Endodermal cell (in vitro differentiated cells): ENCODE results near the gene PADI6. TPM values are rescaled to one million over a fixed set of nuclear protein-coding genes. Genes with fewer than 3 reads are reported as not detected.

Experiments used
- DNase-seq: peaks from one replicate; pipeline ENCODE4 v3.0.0-alpha.2; 2017
- H3K27ac ChIP-seq: 2 replicates; pipeline ENCODE4 v1.5.1; 2013; ENCODE audit warnings: mild to moderate bottlenecking, low read depth, low read length, moderate library complexity
- H3K27me3 ChIP-seq: 2 replicates; pipeline ENCODE4 v1.6.1; 2013; ENCODE audit warnings: mild to moderate bottlenecking, low read length, moderate library complexity; ENCODE audit not compliant: insufficient read depth, control insufficient read depth, poor library complexity, severe bottlenecking
- H3K36me3 ChIP-seq: 2 replicates; pipeline ENCODE4 v1.7.0; 2013; ENCODE audit warnings: mild to moderate bottlenecking, low read length, moderate library complexity; ENCODE audit not compliant: control insufficient read depth, insufficient read depth
- H3K4me1 ChIP-seq: one replicate; pipeline ENCODE4 v1.7.0; 2013; ENCODE audit warnings: low read length; ENCODE audit not compliant: control insufficient read depth, insufficient read depth
- H3K4me3 ChIP-seq: 2 replicates; pipeline ENCODE4 v1.5.1; 2013; ENCODE audit warnings: mild to moderate bottlenecking, low read length, moderate library complexity
- H3K9ac ChIP-seq: 2 replicates; pipeline ENCODE4 v1.6.1; 2013; ENCODE audit warnings: mild to moderate bottlenecking, low read length, moderate library complexity; ENCODE audit not compliant: poor library complexity, severe bottlenecking; ENCODE audit errors: extremely low read depth
- H3K9me3 ChIP-seq: 2 replicates; pipeline ENCODE4 v1.6.1; 2013; ENCODE audit warnings: mild to moderate bottlenecking, low read length, moderate library complexity; ENCODE audit not compliant: control insufficient read depth
- H3K27ac Mint-ChIP-seq: 2 replicates; pipeline ENCODE4 v1.8.0; 2020; ENCODE audit warnings: mixed read lengths
- H3K27me3 Mint-ChIP-seq: 2 replicates; pipeline ENCODE4 v1.8.0; 2021; ENCODE audit warnings: mild to moderate bottlenecking, mixed read lengths; ENCODE audit not compliant: insufficient read depth
- H3K36me3 Mint-ChIP-seq: 2 replicates; pipeline ENCODE4 v1.8.0; 2020; ENCODE audit warnings: low read depth, mixed read lengths
- H3K4me1 Mint-ChIP-seq: 2 replicates; pipeline ENCODE4 v1.8.0; 2020; ENCODE audit warnings: mixed read lengths
- H3K4me3 Mint-ChIP-seq: 2 replicates; pipeline ENCODE4 v1.8.0; 2020; ENCODE audit warnings: mild to moderate bottlenecking, moderate library complexity, mixed read lengths
- H3K9me3 Mint-ChIP-seq: 2 replicates; pipeline ENCODE4 v1.8.0; 2020; ENCODE audit warnings: mild to moderate bottlenecking, mixed read lengths
- CTCF ChIP-seq: fragments of 200-600 bp; sonication (generic); conservative IDR thresholded peaks from 2 replicates; pipeline ENCODE4 v1.5.0; 2021; ENCODE audit warnings: antibody characterized with exemption, mild to moderate bottlenecking
- WGBS, 2 experiments: methylation state at CpG; one replicate each; pipeline versions ENCODE4 v1.1.5 to v1.1.7; 2013; ENCODE audit warnings: missing lambda C conversion rate in 2 of 2, mixed read lengths in 1 of 2; ENCODE audit not compliant: insufficient coverage in 1 of 2, insufficient read length in 1 of 2; 5-methylcytosine and 5-hydroxymethylcytosine counted together
- total RNA-seq, 2 donors: library from RNA; stranded (reverse); fragmentation: NEBNext Ultra II Directional in 1 of 2; extraction: Animal tissue kit (Norgen Biotek cat#: 25700) in 1 of 2; gene quantifications; 2 replicates in 1 of 2; 3 replicates in 1 of 2; pipeline ENCODE4 v1.2.1, GENCODE V29; 2021

Gene PADI6
- total RNA-seq, 2 donors from 2014 or later, result not detected

GRCh38 chr1:17361687-17362086 lies 10.3 kb upstream of the PADI6 start:
- Mint-ChIP-seq H3K27ac (no peak overlapping the region), H3K27me3 (no peaks in the 10 kb centered on the region), H3K4me1 (no peaks in the 10 kb centered on the region), H3K36me3 (no peaks in the 10 kb centered on the region), H3K9me3 (peaks cover 2% of the 10 kb centered on the region), H3K4me3 (no peak overlapping the region)
- Histone ChIP-seq H3K27ac (no peak overlapping the region), H3K9ac (no peak overlapping the region), H3K4me3 (no peak overlapping the region), H3K27me3 (no peaks in the 10 kb centered on the region), H3K9me3 (peaks cover 6% of the 10 kb centered on the region), H3K36me3 (no peaks in the 10 kb centered on the region), H3K4me1 (no peaks in the 10 kb centered on the region)
- 94 to 95% methylated on average over 4 of the region's 4 CpGs for WGBS, 2 experiments
- TF ChIP-seq CTCF, result no peak
- no peak for DNase-seq

- Histone ChIP-seq H3K27ac (no peak overlapping the region), H3K9me3 (peaks cover 6% of the 10 kb centered on the region), H3K4me1 (no peaks in the 10 kb centered on the region), H3K36me3 (no peaks in the 10 kb centered on the region), H3K27me3 (no peaks in the 10 kb centered on the region), H3K9ac (no peak overlapping the region), H3K4me3 (no peak overlapping the region)
- WGBS, 2 experiments, result 75 to 92% methylated on average over 7 to 12 of the region's 12 CpGs
- Mint-ChIP-seq H3K9me3 (peaks cover 2% of the 10 kb centered on the region), H3K4me3 (no peak overlapping the region), H3K36me3 (no peaks in the 10 kb centered on the region), H3K4me1 (no peaks in the 10 kb centered on the region), H3K27ac (no peak overlapping the region), H3K27me3 (no peaks in the 10 kb centered on the region)
- DNase-seq, result no peak
- no peak for TF ChIP-seq CTCF
Measured at GRCh38 chr1:17363351-17363750, 8.6 kb upstream of the PADI6 start.

DNA sequence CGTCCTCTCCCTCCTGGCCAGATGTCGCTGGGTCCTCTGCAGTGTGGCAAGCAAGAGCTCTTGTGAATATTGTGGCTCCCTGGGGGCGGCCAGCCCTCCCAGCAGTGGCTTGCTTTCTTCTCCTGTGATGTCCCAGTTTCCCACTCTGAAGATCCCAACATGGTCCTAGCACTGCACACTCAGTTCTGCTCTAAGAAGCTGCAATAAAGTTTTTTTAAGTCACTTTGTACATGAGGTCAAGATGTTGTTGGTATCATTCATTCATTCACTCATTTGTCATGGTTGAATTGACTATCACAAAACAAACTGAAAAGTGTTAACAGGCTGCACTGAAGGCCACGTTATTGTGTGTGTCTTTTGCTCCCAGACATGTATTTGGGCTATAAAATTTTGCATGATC lies 8.2 kb upstream of the PADI6 start:
- no peaks in the 10 kb centered on the region for H3K27me3 ChIP-seq
- H3K36me3 Mint-ChIP-seq, result no peaks in the 10 kb centered on the region
- WGBS, 2 experiments, result 88 to 92% methylated on average over 2 to 4 of the region's 4 CpGs
- TF ChIP-seq CTCF, result no peak
- H3K4me3 Mint-ChIP-seq, result no peak overlapping the region
- H3K9ac ChIP-seq, result no peak overlapping the region
- peaks cover 6% of the 10 kb centered on the region for H3K9me3 ChIP-seq
- H3K9me3 Mint-ChIP-seq, result peaks cover 2% of the 10 kb centered on the region
- no peaks in the 10 kb centered on the region for H3K36me3 ChIP-seq
- H3K27ac Mint-ChIP-seq, result no peak overlapping the region
- H3K4me1 Mint-ChIP-seq, result no peaks in the 10 kb centered on the region
- no peak overlapping the region for H3K27ac ChIP-seq
- no peaks in the 10 kb centered on the region for H3K4me1 ChIP-seq
- H3K4me3 ChIP-seq, result no peak overlapping the region
- no peak for DNase-seq
- H3K27me3 Mint-ChIP-seq, result no peaks in the 10 kb centered on the region
